HG03354 (cell line): ENCODE results near the gene RBMS1.

Source experiments
- ATAC-seq: cut with Tn5 transposase; IDR thresholded peaks from one replicate; pipeline ENCODE4 v1.9.1; 2021; ENCODE audit warnings: mild to moderate bottlenecking; ENCODE audit not compliant: unreplicated experiment, poor library complexity, severe bottlenecking

The RBMS1 gene

GRCh38 chr2:160325418-160325817, 168.2 kb downstream of the RBMS1 start:
- ATAC-seq = no peak

- no peak for ATAC-seq
These were observed 168.7 kb downstream of the RBMS1 start for GRCh38 chr2:160324917-160325316.

GRCh38 chr2:160324161-160324800, 169.3 kb downstream of the RBMS1 start:
- peak; percentile 59 for ATAC-seq

DNA sequence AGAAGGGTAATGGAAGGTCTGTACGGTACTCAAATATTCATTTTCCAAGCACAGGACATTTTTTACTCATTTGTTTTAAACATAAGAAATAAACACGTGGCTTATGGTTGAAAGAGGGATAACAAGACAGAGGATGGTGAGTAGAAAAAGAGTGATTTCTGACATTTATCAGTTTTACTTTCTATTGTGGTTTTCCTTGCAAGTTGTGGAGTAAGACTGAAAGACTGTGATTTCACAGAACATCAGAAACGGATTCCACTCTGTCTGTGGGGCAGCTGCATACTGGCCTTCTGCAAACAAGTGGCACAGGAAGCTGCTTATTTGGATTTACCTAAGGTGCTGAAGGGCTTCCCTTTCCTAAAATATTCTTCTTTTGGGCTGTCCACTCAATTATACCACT, 171.3 kb downstream of the RBMS1 start:
- no peak for ATAC-seq

DNA sequence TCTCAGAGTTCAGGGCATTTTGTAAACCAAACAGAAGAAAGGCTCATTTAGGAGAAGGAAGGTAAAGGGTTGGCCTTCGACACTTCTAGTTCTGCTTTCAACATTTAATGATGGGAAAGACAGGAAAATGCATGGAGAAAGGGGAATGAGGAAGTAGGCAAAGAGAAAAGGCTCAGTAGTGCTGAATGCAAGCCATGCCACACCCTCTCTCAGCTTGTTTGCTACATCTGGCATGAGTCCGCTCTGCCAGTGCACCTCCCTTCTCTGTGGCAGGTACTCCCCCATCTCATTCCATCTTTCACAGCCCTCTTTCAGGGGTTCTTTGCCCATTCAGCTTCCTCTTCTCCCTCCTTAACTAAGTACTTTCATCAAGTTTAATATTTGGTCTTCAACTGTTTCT, 172.6 kb downstream of the RBMS1 start:
- no peak for ATAC-seq

- ATAC-seq = no peak
These were observed 173.9 kb downstream of the RBMS1 start for GRCh38 chr2:160319700-160320099.

- no peak for ATAC-seq
These were observed 175.4 kb downstream of the RBMS1 start for GRCh38 chr2:160318218-160318617.

DNA sequence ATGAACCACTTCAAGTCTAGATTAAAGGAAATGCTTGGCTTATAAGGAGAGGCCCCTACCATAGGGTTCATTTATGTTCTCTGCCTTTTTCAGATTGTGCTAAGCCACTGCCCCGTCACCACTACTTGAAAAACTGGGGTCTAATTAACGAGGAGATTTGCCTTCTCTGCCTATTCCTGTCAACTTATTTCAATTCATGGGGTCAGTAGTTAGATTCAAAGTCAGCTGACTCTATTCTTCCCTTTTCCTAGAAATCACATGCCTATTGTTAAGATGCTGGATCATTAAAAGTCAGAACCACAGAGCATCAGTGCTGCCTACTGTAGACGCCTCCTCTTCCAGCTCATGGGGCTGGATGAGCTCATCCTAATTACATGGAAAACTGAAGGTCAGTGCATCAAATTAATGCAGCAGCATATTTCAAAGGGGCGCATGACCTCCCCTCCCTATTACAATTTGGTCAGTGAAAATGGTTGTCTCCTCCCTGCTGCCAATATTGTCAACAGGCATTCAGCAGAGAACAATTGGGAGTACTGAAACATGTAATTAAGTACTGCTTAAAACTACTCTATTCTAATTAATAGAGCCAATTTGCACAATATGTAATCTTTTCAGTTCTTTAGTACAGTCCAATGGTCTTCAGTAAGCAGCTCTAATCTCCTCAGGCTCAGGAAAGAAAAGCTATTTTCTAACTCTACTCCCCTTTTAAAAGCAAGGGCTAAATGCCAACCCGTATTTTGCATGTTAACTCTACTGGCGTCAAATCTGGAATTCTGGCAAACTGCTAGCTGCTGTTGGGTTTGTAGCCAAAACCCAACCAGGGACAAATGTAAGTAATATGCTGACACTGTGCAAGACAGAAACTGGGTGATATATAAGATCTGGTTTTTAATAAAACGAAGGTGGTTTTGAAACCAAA, 176.2 kb downstream of the RBMS1 start:
- ATAC-seq = no peak

- ATAC-seq = no peak
These were observed 178.3 kb downstream of the RBMS1 start for GRCh38 chr2:160315337-160315736.

DNA sequence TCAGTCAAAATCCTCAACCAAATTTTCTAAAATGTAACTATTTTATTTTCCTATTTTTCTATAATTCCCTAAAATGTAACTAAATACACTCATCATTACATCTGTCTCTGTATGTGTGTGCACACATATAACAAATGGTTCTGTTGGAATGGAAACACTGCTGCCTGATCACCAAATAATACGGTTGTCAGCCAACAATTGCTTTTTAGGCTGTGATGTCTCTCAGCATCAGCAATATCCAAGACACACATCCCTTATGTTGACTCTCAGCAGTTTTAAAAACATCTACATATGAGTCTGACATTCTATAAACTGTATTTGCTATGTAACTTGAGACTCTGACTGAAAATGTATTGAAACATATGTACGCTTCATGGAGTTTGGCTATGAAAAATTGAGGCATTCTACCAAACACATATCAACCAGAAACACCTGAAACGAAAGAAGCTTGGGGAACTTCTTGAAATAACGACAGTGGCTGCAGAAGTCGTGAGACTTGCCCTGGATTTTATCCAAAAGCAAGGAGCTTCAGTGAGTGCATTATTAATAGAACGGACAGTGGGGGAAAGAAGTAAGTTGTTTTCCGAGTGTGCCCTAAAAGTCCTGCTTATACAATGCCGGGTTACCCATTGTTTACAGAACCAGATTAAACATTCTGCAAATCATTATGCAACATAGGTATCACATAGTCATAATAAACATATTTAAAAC, 183.3 kb downstream of the RBMS1 start:
- no peak for ATAC-seq

DNA sequence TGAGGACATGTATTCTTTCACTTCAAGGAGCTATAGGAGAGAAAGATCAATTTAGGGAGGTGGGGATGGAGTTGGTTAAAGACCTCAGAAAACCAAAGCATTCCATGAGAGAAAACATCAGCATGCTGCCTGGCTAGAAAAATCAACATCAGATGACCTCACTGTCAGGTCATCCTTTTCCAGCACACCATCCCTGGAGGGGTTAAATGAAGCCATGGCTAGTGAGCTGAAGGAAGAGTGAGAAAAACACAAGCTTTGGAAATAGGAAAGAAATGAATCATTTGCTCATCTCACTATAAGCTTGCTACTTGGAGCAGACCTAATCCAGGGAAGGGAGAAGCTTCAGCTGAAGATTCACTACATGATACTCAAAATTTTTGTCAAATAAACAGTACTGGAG, 184.0 kb downstream of the RBMS1 start:
- ATAC-seq = no peak

GRCh38 chr2:160308915-160309314, 184.7 kb downstream of the RBMS1 start:
- ATAC-seq = no peak

DNA sequence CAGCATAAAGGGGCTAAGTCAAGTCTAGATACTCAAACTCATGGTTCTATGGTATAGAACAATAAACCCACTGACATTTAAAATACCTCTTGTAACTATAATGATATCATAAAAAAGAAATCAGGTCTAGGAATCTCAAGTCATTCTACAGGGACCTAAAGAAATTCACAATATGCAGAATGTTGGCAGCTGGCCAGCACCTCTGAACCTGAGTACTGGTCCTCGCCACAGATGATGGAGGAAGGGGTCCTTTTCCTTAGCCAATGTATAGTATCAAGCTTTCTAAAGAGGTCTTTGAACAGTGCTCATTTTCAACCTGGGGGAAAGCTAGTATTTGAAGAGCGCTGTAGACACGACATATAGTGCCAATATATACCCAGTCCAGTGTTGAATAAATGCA, 185.1 kb downstream of the RBMS1 start:
- ATAC-seq = no peak

- ATAC-seq = no peak
These were observed 186.6 kb downstream of the RBMS1 start for GRCh38 chr2:160306985-160307384.

DNA sequence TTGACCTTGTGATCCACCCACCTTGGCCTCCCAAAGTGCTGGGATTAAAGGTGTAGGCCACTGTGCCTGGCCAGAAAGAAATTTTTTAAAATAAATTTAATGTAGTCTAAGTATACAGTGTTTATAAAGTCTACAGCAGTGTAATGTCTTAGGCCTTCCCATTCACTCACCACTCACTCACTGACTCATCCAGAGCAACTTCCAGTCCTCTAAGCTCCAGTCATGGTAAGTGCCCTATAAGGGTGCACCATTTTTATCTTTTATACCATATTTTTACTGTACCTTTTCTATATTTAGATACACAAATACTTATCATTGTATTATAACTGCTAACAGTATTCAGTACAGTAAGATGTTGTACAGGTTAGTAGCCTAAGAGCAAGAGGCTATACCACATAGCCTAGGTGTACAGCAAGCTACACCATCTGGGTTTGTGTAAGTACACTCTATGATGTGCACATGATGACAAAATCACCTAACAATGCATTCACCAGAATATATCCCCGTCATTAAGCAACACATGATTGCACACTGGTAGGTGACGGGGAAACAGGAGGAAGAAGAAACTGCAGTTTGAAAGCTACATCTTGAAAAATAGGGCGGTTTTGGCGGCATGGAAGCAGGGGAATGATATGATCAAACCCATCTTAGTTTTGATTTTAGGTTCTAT, 188.4 kb downstream of the RBMS1 start:
- no peak for ATAC-seq

DNA sequence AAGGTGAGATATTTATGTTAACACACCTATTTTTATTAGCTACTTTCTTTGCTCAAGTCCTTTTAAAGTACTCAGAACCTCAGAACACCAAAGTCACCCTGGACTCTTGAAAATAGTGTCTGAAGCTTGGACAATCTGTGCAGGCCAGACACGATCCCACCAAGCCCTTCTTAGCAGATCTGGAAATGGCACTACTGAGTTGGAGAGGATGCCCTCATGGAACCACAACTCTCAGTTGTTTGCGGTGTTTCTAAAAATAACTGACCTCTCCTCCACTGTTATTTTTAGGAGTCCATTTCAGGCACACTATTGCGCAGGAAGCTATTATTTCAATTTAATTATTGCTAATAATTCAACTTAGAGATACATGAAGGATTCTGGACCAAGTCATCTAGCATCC, 190.1 kb downstream of the RBMS1 start:
- ATAC-seq = no peak

DNA sequence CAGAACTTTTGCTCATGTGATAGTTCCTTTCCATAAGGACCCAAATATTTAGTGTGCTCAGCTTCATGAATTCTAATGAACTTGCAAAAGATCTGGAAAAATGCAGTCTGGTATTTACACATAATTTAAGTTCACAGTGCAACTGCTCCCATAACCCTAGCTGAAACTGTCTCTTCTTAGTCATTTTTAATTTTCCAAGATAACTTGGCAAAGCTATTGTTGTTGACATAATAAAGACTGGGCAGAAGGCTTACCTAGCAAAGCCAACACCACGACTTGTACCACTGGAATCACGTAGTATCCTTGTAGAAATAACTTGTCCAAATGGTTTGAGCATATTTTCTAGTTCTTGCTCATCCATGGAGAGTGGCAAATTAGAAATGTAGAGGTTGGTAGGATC, 190.5 kb downstream of the RBMS1 start:
- no peak for ATAC-seq

GRCh38 chr2:160301420-160301819, 192.2 kb downstream of the RBMS1 start:
- no peak for ATAC-seq

DNA sequence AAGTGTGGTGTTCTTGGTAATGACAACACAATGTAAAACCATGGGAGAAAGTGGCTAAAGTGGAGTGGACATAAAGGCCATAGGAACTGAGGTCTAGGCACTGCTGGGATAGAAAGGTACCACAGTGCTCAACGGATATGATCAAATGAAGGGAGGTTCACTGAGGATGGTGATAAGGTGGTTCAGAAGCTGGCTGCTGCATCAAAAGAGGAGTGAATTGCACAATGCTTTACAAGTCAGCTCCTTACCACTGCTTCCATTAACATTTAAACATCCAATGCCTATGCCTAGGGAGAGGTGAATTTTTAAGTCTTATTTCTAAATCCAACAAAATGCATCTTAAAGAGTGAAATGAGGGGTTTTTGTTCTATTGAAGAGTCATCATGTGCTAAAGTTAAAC, 193.4 kb downstream of the RBMS1 start:
- no peak for ATAC-seq

DNA sequence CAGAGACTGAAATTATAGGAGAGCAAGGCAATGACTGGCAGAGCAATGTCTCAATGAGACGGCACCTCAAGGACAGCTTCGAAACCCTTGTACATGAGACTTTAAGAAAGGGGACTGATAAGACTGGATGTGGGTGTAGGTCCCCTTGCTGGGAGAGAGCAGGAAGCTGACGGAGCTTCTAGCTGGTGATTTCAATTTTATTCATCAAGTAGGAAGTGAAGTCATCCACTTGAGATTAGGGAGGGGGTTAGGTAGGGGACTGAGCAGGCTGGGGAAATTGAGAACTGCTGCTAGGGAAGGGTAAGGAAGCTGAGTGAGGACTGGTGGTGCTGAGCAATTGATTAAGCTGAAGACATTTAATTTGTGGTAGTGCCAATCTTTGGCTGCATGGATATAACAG, 194.1 kb downstream of the RBMS1 start:
- no peak for ATAC-seq
